Activated T-cell treated with anti-CD3 and anti-CD28 coated beads, Interleukin-2, amount 50 U/mL, for 48 hours (primary cell): ENCODE results near the gene COL8A1.

Experiments used
- DNase-seq, 2 experiments: peaks; one replicate each; pipeline ENCODE4 v3.0.0-alpha.2; 2020

The COL8A1 gene

DNA sequence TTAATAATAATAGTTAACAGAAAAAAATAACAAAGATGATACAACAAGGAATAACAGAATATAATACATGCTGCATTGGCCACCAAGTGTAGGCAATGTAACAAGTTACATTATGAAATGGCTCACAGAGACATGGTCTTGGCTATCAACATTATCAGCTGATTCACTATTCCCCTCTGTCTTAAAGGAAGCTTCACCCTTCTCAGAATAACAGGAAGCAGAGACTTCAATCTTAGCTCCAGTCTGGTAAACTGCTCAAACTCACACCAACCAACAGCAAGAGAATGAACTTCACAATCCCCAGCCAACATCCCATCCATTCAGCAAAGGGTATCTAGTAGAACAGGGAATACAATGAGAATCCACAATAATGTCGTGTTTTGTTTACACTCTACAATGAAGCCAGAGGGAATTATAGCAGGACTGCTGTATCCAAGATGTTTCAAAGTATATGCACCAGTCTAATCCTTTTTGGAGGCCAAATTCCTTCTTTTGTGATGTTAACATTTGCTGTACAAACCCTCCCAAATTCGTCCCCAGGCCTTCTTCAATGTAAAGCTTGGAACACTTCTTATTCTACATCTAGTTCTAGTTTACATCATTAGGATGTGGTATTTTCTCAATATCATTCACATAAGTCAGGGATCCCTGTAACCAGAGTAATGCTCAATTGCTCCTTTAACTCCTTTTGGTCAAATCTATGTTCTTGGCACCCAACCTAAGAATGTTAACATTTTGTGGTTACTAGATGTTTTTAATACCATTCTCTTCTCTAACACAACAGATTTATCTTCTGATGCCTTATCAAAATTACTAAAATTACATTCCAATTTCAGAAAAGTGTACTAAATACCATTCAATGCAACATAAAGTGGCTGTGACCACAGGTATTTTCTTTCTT lies 126.9 kb downstream of the COL8A1 start:
- DNase-seq, result no peak

DNA sequence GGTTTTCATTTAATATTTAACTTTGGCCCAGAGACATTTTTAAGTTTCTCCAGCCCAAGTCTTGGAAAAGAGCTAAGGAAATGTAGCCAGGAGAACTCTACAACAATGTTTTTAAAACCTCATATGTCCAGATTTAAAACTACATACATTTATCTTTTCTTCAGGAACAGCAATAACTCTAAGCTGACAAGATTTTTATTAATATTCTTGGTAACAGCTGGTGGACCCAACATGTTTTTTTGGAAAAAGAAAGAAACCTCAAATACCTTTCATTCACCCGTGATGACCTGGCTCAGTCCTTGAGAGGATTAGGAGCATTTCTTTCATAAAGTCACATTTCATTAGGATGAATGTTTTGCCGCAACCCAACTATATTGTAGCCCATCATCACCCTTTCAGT lies 128.9 kb downstream of the COL8A1 start:
- no peak for DNase-seq

DNA sequence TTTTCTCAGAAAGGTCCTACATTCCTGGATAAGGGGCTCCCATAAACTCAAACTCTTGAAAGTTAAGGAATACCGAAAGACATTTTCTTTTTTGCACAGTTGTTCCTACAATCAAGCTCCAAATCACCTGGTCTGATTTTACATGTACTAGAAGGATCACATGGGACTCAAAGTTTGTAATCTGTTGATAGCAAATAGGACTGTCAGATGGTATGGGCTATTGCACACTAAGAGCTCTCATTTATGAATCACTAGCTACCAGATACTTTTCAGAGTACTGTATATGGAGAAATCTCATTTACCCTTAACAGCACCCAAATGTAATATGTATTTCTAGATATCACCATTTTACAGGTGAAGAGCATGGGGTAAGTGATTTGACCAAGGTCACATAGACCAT lies 129.7 kb downstream of the COL8A1 start:
- no peak for DNase-seq

DNA sequence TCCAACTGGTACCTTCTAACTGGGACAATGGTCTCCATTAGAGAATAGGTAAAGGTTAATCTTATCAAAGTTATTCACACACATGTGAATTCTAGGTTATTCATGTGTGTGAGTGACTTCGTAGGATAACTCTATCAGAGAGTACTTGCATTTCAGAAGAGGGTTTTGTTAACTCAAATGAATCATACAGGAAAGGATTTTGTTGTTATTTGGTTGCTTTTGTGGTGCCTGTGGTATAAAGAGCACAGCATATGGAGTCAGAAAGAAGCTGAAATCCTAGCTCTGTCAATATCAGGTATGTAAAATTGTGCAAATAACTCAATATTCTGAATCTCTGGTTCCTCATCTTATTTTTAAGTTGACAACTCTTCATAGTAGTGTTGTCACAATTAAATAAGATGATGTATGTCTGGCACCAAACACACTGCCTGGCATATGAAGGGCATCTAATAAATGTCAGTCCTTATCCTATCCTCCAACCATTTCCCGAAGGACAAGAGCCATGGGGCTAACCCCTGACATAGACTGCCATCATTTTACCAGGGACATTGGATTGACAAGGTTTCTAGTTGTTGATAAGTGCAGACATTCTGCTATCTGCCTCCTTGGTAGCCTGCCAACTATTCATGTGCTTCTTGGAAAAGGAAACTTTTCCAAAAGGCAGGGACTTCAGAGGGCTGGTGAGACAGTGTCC lies 130.6 kb downstream of the COL8A1 start:
- DNase-seq, result no peak

DNA sequence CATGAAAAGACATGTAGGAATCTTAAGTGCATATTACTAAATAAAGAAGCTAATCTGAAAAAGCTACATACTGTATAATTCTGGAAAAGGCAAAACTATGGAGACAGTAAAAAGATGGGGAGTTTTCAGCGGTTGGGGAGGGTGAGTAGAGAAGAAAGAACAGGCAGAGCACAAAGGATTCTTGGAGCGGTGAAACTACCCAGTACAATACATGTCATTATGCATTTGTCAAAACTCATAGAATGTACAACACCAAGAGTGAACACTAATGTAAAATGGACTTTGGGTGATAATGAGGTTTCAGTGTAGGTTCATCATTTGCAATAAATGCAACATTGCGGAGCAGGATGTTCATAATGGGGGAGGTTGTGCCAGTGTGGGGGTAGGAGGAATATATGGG lies 133.8 kb downstream of the COL8A1 start:
- no peak for DNase-seq

DNA sequence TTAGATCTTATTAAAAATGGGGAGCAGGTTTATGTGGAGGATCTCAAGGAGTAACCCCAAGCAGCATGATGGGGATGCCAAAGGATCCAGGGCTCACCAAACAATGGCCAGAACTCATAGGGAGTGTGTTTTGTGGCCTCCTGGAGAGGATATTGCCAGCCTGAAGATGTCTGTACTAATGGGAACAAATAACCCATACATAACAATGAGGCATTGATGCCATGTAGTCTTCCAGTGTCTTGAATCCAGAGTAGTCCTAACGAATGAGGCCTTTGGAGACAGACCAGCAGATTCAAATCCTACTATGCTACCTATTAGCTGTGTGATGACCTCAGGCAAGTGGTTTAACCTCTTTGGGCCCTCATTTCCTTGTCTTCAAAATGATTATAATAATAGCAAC lies 134.3 kb downstream of the COL8A1 start:
- DNase-seq, result no peak

DNA sequence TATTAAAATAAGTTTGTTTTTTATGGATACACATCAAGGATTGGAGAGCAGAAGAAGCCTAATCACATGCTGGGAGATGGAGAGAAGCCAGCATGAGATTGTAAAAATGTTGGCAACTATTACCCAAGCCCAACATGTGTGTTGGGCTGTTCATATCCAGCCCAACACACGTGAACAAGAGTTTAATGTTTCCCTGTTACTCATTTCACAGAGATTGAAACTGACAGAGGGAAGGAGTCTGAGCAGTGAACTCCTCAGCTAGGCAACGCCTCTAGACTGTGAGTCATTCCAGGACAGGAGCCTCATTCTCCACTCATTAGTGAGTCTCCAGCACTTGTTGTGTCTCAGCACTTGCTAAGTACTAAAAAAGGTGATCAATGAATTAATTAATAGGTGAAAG lies 136.1 kb downstream of the COL8A1 start:
- DNase-seq, result no peak

DNA sequence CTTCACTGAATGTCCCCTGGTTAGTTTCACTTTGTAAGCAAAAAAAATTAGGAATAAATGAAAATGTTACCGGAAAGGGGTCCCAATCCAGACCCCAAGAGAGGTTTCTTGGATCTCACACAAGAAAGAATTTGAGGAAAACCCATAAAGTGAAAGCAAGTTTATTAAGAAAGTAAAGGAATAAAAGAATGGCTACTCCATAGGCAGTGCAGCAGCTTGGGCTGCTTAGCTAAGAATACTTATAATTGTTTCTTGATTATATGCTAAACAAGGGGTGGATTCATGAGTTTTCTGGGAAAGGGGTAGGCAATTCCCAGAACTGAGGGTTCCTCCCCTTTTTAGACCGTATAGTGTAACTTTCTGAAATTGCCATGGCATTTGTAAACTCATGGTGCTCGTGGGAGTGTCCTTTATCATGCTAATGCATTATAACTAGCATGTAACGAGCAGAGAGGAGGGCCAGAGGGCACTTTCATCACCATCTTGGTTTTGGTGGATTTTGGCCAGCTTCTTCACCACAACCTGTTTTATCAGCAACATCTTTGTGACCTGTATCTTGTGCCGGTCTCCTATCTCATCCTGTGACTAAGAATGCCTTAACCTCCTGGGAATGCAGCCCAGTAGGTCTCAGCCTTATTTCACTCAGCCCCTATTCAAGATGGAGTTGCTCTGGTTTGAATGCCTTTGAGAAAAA lies 138.3 kb downstream of the COL8A1 start:
- DNase-seq, result no peak

DNA sequence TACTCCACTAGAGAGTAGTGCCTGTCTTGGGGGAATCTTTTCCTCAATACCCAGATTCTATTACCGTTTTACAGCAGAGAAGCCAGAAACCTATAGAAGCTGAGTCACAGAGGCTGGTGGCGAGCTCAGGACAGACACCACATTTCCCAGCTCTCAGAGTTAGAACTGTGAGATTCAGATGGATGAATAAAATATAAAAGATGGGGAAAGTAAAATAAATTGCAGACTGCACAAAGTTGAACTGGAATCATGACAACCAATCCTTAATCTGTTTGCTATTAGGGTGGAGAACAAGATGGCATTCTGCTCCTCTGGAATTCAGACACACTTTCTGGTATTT lies 138.8 kb downstream of the COL8A1 start:
- no peak for DNase-seq

DNA sequence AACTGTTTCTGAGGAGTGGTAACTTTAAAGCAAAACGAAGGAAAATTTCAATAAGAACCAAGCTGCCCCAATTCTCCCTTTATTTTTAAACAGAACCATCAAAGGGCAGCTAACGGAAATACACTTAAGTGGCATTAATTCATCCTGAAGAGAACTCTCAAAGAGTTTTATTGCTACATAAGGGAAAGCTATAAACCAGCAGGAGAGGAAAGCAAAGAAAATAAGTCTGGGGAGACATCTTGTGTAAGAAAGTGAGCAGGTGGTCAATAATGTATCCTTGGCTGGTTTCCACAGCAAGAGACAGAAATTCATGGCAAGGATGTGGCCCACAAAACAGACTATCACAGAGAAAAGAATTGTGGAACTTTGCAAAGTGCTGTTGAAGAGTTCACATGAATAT lies 139.3 kb downstream of the COL8A1 start:
- no peak for DNase-seq

DNA sequence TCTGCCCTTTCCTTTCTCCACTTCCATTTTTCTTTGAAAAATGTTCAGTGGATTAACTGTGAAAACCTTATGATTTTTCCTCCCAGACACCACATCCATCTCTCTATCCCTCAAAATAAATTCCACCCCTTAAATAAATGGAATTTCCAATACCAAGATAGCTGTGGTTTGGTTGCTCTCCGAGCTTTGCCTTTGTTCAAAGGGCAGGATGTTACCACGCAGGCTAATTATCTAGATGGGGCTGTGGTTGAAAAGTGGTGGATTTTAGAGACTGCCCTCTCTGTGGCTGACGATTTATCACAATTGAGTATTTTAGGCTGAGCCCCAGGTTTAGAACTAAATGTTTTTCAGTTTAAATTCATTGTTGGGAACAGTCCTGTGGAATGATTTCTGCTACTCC lies 142.4 kb downstream of the COL8A1 start:
- no peak for DNase-seq

DNA sequence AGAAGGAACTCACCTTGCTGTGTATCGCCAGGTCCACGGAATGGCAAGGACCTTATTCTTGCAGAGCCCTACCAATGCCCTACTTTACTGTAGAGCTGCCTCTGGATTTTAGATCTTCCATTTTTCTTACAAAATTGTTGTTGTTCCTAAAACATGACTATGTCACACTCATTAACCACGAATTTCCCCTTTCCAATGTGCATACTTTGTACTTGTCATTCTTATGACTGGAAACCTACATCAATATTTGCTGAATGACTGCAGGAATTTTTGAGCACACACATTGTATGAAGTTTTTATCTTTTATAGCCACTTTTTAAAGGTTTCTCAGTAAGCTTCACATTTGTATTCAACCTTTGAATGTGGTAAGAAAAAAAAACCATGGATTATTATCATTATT lies 143.4 kb downstream of the COL8A1 start:
- DNase-seq, result no peak

DNA sequence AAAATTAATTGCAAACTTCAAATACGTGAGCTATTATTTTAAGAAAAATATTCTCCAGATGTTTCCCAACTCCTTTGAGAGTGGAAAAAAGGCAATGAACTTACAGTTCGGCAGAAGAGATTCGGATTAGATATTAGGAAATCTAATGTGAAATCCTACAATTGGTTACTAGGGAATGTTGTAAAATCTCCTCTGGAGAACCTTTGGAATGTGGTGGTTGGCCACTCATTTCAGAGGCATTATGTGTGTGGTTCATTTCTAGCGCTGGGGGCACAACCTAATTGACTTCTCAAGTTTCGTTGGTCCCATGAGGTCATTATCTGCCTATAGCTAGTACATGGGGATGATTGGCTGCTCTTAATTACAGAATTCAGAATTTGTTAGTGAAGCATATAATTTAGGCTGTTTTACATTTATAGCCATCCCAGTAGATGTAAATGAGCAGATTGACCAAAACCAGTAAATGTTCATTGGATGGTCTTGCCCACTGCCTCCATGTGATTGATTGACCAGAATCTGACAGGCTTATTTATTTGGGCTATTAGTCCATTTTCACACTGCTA lies 144.7 kb downstream of the COL8A1 start:
- DNase-seq, result no peak

DNA sequence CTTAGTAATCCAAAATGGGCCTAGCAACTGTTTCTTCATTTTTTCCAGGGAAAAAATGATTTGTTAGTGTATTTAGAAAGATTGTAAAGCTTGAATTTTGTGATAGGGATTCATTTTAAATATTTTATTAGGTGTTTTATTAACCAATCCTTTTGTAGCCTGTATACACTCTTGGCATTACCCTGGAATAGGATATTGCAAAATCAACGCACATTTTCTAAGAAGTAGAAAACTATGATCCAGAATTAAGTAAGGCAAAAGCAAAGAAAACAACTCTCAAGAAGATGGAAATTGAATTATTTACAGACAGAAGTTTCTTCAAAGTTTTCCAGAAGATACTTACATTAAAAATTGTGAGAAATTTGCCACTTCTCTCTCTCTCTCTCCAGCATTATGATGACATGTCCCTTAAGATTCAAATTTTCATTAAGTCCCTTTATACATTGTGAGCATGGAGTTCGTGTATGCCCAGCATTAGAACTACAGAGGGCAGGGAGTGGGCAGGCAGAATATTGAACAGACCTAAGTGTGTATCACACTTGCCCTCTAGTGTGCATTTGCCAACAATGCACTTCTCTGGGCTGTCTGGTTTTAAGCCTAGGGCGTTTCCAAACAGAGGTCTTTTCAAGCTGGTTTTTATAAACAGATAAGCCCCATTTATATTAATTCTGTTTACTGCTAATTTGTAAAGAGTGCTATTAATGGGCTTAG lies 150.8 kb downstream of the COL8A1 start:
- no peak for DNase-seq

DNA sequence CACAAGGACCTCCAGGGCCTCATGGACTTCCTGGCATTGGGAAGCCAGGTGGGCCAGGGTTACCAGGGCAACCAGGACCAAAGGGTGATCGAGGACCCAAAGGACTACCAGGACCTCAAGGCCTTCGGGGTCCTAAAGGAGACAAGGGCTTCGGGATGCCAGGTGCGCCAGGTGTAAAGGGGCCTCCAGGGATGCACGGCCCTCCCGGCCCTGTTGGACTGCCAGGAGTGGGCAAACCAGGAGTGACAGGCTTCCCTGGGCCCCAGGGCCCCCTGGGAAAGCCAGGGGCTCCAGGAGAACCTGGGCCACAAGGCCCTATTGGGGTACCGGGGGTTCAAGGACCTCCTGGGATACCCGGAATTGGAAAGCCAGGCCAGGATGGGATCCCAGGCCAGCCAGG lies 156.1 kb downstream of the COL8A1 start:
- no peak for DNase-seq

DNA sequence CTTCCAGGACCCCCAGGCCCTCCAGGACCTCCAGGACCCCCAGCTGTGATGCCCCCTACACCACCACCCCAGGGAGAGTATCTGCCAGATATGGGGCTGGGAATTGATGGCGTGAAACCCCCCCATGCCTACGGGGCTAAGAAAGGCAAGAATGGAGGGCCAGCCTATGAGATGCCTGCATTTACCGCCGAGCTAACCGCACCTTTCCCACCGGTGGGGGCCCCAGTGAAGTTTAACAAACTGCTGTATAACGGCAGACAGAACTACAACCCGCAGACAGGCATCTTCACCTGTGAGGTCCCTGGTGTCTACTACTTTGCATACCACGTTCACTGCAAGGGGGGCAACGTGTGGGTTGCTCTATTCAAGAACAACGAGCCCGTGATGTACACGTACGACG lies 157.2 kb downstream of the COL8A1 start:
- DNase-seq, result no peak

DNA sequence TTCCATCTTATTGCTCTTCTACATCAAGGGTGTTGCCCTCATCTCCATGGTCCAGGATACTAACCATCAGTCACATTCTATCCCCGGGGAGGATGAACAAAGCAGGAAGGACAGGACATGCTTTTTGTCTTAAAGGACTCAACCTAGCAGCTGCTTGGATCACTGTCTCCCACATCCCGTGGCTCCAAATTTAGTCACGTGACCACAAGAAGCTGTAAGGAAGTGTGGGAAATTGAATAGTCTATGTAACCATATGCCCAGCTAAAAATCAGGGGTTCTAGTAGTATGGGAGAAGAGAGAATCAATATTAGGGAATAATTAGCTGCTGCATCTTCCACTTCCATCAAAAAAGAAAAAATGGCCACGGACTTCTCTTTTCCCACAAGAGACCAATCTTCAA lies 161.0 kb downstream of the COL8A1 start:
- DNase-seq, result no peak

DNA sequence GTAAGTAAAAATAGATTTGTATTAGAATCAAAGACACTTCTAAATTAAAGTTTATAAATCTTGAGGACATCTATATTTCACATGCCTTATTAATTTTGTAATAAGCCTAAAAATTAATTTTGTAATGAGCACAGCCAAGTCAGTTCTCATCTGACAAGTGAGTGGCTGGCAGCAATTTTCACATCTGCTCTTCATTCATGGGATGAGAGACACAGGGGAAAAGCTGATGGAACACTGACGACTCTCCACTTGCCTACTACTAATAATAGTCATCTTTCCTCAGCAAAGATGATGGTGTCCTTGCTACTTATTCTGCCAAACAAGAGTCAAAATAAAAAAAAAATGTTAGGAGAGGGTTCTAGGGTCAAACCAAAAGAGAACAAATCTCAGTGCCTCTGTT lies 164.9 kb downstream of the COL8A1 start:
- DNase-seq, result no peak

DNA sequence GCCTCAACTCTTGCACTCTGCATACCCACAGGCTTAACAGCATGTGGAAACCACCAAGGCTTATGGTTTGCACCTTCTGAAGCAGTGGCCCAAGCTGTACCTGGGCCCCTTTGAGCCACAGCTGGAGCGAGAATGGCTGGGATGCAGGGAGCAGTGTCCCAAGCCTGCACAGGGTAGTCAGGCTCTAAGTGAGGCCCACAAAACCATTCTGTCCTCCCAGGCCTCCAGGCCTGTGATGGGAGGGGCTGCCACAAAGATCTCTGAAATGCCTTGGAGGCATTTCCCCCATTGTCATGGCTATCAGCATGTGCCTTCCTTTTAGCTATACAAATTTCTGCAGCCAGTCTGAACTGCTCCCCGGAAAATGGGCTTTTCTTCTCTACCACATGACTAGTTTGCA lies 166.8 kb downstream of the COL8A1 start:
- no peak for DNase-seq

DNA sequence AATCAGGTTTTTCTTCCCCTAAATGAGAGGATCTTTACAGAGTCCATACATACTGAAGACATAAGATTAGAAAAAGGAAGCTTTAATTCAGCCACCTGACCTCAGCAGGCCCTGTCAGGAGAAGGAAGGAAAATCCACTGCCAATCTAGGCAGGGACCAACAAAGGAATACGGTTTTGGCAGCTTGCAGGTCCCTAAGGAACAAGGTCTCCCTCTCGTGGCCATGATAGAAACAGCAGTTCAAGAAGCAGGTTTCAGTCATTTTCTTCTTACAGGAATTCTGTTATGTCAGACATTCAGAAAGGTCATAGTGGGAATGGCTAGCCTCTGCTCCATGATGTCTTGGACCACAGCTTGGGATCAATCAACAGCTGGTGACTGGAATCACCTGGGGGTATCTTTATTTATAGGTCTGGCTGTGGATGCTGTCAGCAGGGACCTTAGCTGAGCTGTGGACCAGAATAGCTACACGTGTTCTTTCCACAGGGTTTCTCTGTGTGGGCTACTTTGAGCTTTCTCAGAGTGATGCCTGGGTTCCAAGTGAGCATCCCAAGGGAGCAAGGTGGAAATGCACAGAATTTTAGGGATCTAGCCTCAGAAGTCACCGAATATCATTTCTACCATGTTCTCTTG lies 169.9 kb downstream of the COL8A1 start:
- DNase-seq, result peak in 1 of 2 experiments; percentile 31

DNA sequence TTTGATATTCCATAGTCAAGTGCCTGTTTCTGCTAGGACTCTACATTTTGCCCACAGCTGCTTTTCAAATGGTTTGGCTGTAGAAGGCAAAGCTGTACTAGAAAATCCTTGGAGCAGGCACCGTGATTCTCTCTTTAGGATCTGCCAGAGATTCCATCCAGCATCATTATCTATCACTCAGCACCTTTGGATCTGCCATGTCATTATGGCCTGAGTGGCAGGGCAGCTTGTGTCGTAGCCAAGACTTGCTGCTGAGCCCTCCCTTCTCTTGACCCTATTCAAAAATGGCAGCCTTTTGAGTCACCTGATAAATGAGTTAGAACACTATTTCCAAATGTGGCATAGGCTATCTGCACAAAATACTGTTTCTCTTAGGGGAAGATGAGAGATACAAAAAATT lies 171.2 kb downstream of the COL8A1 start:
- no peak for DNase-seq

DNA sequence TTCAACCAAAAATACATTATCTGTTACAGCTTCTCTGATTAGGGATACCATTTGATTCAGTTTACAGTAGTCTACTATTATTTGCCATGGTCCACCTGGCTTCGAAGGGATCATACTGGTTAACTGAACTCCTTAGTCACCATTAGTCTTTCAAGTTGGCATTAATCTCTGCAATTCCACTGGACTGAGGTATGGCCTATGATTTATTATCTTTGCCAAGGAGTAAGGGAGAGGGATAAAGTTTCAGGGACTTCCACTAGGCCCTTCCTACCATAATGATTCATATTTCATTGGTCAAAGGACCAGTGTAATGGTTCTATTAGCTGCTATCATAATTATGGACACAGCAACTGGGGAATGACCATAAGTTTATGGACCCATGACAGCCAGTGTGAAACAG lies 172.0 kb downstream of the COL8A1 start:
- DNase-seq, result no peak

DNA sequence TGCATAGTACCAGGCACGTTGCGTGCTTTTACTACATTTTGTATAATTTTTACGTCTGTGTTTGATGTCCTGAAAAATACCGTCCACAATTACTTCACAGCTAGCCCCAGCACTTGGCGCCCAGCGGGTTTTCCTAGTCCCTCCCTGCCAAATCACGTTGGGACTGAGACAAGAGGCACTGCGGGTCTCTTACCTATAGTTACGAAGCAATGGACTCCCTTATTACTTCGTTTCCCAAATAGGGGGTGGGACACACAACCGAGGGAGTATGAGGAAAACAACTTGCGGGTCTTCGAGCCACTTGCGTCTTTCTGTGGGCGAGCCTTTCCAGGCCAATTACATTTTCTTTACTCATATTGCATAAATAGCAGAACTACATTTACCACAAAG lies 178.6 kb downstream of the COL8A1 start:
- DNase-seq, result peak in 1 of 2 experiments; percentile 32
